Subcutaneous abdominal adipose tissue (tissue), 5 donors: Measurements from ENCODE around the gene ARHGEF4.
"Not testable (repeated sequence)": the region's sequence is repeated elsewhere in the genome, so short reads cannot be mapped to it uniquely, and the experiment has no call there.

Experiments
- H3K27ac ChIP-seq: one replicate; pipeline ENCODE4 v1.7.0; 2013; ENCODE audit warnings: low read depth, mild to moderate bottlenecking, inconsistent platforms, low read length, moderate library complexity
- H3K27me3 ChIP-seq, 5 donors: one replicate each; pipeline ENCODE4 v1.7.0; 2013; ENCODE audit warnings: low read length in 5 of 5, inconsistent platforms in 1 of 5; ENCODE audit not compliant: control insufficient read depth in 5 of 5, insufficient read depth in 4 of 5
- H3K36me3 ChIP-seq, 5 donors: one replicate each; pipeline ENCODE4 v1.7.0; 2013; ENCODE audit warnings: low read length in 5 of 5; ENCODE audit not compliant: control insufficient read depth in 5 of 5, insufficient read depth in 5 of 5
- H3K4me1 ChIP-seq, 5 donors: one replicate each; pipeline ENCODE4 v1.7.0; 2013; ENCODE audit warnings: low read length in 5 of 5, mild to moderate bottlenecking in 3 of 5, moderate library complexity in 1 of 5; ENCODE audit not compliant: control insufficient read depth in 5 of 5, insufficient read depth in 5 of 5
- H3K4me3 ChIP-seq, 5 donors: one replicate each; pipeline ENCODE4 v1.7.0; 2013; ENCODE audit warnings: low read length in 5 of 5, low read depth in 1 of 5
- H3K9ac ChIP-seq, 5 donors: one replicate each; pipeline ENCODE4 v1.7.0; 2013; ENCODE audit warnings: low read length in 5 of 5, mild to moderate bottlenecking in 4 of 5, moderate library complexity in 3 of 5
- H3K9me3 ChIP-seq, 5 donors: one replicate each; pipeline ENCODE4 v1.7.0; 2013; ENCODE audit warnings: low read length in 5 of 5; ENCODE audit not compliant: control insufficient read depth in 5 of 5
- donor health status: healthy.
- donor health status: healthy.
- donor health status: healthy.
- donor health status: healthy.
- donor health status: healthy.

ARHGEF4 gene

GRCh38 chr2:131064589-131065512, 228.1 kb downstream of the ARHGEF4 start:
- Histone ChIP-seq H3K27ac (no peak overlapping the region), H3K9me3 (no peaks in the 10 kb centered on the region), H3K4me3 (no peak overlapping the region), H3K4me1 (peaks cover 0 to 2% (median 0%) of the 10 kb centered on the region in 5 donors), H3K36me3 (peaks cover 0 to 43% (median 23%) of the 10 kb centered on the region in 5 donors), H3K9ac (no peak overlapping the region), H3K27me3 (no peaks in the 10 kb centered on the region)

GRCh38 chr2:131067465-131068125, 230.9 kb downstream of the ARHGEF4 start:
- Histone ChIP-seq H3K4me1 (peaks cover 0 to 2% (median 0%) of the 10 kb centered on the region in 5 donors), H3K27me3 (no peaks in the 10 kb centered on the region), H3K36me3 (peaks cover 14 to 56% (median 40%) of the 10 kb centered on the region in 5 donors), H3K9ac (no peak overlapping the region), H3K9me3 (no peaks in the 10 kb centered on the region), H3K27ac (no peak overlapping the region), H3K4me3 (no peak overlapping the region)

GRCh38 chr2:131068172-131068571, 231.5 kb downstream of the ARHGEF4 start:
- H3K36me3 ChIP-seq: peaks cover 14 to 52% (median 37%) of the 10 kb centered on the region in 5 donors
- not testable (repeated sequence) for H3K27me3 ChIP-seq, H3K9ac ChIP-seq, H3K27ac ChIP-seq, H3K9me3 ChIP-seq, H3K4me1 ChIP-seq, H3K4me3 ChIP-seq

- not testable (repeated sequence) for H3K27me3 ChIP-seq, H3K9me3 ChIP-seq, H3K4me3 ChIP-seq
- H3K4me1 ChIP-seq: peaks cover 5 to 42% (median 29%) of the 10 kb centered on the region in 5 donors
- H3K9ac ChIP-seq: peak overlapping the region in 1 of 5 donors; percentile 47
- H3K27ac ChIP-seq: peak overlapping the region; percentile 87
- H3K36me3 ChIP-seq: peaks cover 17 to 77% (median 53%) of the 10 kb centered on the region in 5 donors
Observed at GRCh38 chr2:131075578-131075977, 238.9 kb downstream of the ARHGEF4 start.

GRCh38 chr2:131076707-131077106, 240.0 kb downstream of the ARHGEF4 start:
- no peaks in the 10 kb centered on the region for H3K27me3 ChIP-seq
- H3K4me3 ChIP-seq: no peak overlapping the region
- peaks cover 5 to 47% (median 29%) of the 10 kb centered on the region in 5 donors for H3K4me1 ChIP-seq
- H3K36me3 ChIP-seq: peaks cover 9 to 77% (median 52%) of the 10 kb centered on the region in 5 donors
- peak overlapping the region in 1 of 5 donors; percentile 27 for H3K9ac ChIP-seq
- H3K27ac ChIP-seq: peak overlapping the region; percentile 87
- no peaks in the 10 kb centered on the region for H3K9me3 ChIP-seq

GRCh38 chr2:131077182-131077846, 240.6 kb downstream of the ARHGEF4 start:
- peaks cover 5 to 47% (median 29%) of the 10 kb centered on the region in 5 donors for H3K4me1 ChIP-seq
- no peaks in the 10 kb centered on the region for H3K27me3 ChIP-seq
- no peaks in the 10 kb centered on the region for H3K9me3 ChIP-seq
- H3K9ac ChIP-seq: peak overlapping the region in 2 of 5 donors; percentile 29 to 61
- peaks cover 9 to 79% (median 55%) of the 10 kb centered on the region in 5 donors for H3K36me3 ChIP-seq
- no peak overlapping the region for H3K4me3 ChIP-seq
- H3K27ac ChIP-seq: peak overlapping the region; percentile 87

- Histone ChIP-seq H3K9ac (peak overlapping the region in 1 of 5 donors; percentile 61), H3K9me3 (no peaks in the 10 kb centered on the region), H3K36me3 (peaks cover 9 to 80% (median 55%) of the 10 kb centered on the region in 5 donors), H3K27ac (peak overlapping the region; percentile 87), H3K4me3 (no peak overlapping the region), H3K4me1 (peaks cover 5 to 47% (median 29%) of the 10 kb centered on the region in 5 donors), H3K27me3 (no peaks in the 10 kb centered on the region)
Observed at GRCh38 chr2:131077966-131078365, 241.3 kb downstream of the ARHGEF4 start.

GRCh38 chr2:131079931-131080330, 243.2 kb downstream of the ARHGEF4 start:
- not testable (repeated sequence) for H3K9me3 ChIP-seq, H3K27me3 ChIP-seq, H3K9ac ChIP-seq, H3K27ac ChIP-seq, H3K4me3 ChIP-seq
- H3K4me1 ChIP-seq: peaks cover 5 to 33% (median 24%) of the 10 kb centered on the region in 5 donors
- peaks cover 6 to 69% (median 49%) of the 10 kb centered on the region in 5 donors for H3K36me3 ChIP-seq

- Histone ChIP-seq H3K9ac (no peak overlapping the region), H3K4me3 (no peak overlapping the region), H3K4me1 (peaks cover 3 to 32% (median 23%) of the 10 kb centered on the region in 5 donors), H3K9me3 (no peaks in the 10 kb centered on the region), H3K36me3 (peaks cover 10 to 69% (median 47%) of the 10 kb centered on the region in 5 donors), H3K27me3 (no peaks in the 10 kb centered on the region), H3K27ac (no peak overlapping the region)
Observed at GRCh38 chr2:131081190-131081589, 244.5 kb downstream of the ARHGEF4 start.
